DMS 273 (cell line): Measurements from ENCODE around the gene BNC2.

Source experiments
- DNase-seq: peaks from one replicate; lab custom pipeline; 2025; ENCODE audit not compliant: unreplicated experiment; lab: John Stamatoyannopoulos, UW

The BNC2 gene

GRCh38 chr9:16768816-16769215, 101.7 kb downstream of the BNC2 start:
- no peak for DNase-seq

- DNase-seq: no peak
Measured at GRCh38 chr9:16767366-16767765, 103.1 kb downstream of the BNC2 start.

GRCh38 chr9:16763946-16764345, 106.5 kb downstream of the BNC2 start:
- DNase-seq: no peak

- DNase-seq: no peak
Measured at GRCh38 chr9:16755467-16756160, 114.9 kb downstream of the BNC2 start.

- DNase-seq: no peak
Measured at GRCh38 chr9:16754662-16755061, 115.8 kb downstream of the BNC2 start.

- DNase-seq: no peak
Measured at GRCh38 chr9:16753256-16753655, 117.2 kb downstream of the BNC2 start.

GRCh38 chr9:16752601-16753000, 117.9 kb downstream of the BNC2 start:
- no peak for DNase-seq

GRCh38 chr9:16750553-16750952, 119.9 kb downstream of the BNC2 start:
- no peak for DNase-seq

GRCh38 chr9:16745359-16745758, 125.1 kb downstream of the BNC2 start:
- DNase-seq: no peak

GRCh38 chr9:16744394-16744793, 126.1 kb downstream of the BNC2 start:
- no peak for DNase-seq

- DNase-seq: no peak
Measured at GRCh38 chr9:16743375-16743774, 127.1 kb downstream of the BNC2 start.

- no peak for DNase-seq
Measured at GRCh38 chr9:16735001-16735400, 135.5 kb downstream of the BNC2 start.

- DNase-seq: no peak
Measured at GRCh38 chr9:16732546-16732945, 137.9 kb downstream of the BNC2 start.

GRCh38 chr9:16730162-16730561, 140.3 kb downstream of the BNC2 start:
- no peak for DNase-seq

- no peak for DNase-seq
Measured at GRCh38 chr9:16729651-16730050, 140.8 kb downstream of the BNC2 start.

GRCh38 chr9:16728137-16728508, 142.3 kb downstream of the BNC2 start:
- peak; percentile 76 for DNase-seq

GRCh38 chr9:16727452-16728136, 142.9 kb downstream of the BNC2 start:
- DNase-seq: peak; percentile 76

- peak; percentile 89 for DNase-seq
Measured at GRCh38 chr9:16726718-16727451, 143.6 kb downstream of the BNC2 start.

GRCh38 chr9:16726029-16726428, 144.4 kb downstream of the BNC2 start:
- DNase-seq: peak; percentile 52

GRCh38 chr9:16725066-16725465, 145.4 kb downstream of the BNC2 start:
- peak; percentile 44 for DNase-seq

GRCh38 chr9:16721972-16722371, 148.5 kb downstream of the BNC2 start:
- DNase-seq: peak; percentile 78

GRCh38 chr9:16720386-16720785, 150.1 kb downstream of the BNC2 start:
- no peak for DNase-seq
